NCI-H748 (cell line): ENCODE results near the gene COQ10A.

Experiments used
- DNase-seq: peaks from one replicate; lab custom pipeline; 2025; ENCODE audit not compliant: unreplicated experiment; lab: John Stamatoyannopoulos, UW

The COQ10A gene

GRCh38 chr12:56311003-56311402 lies 44.3 kb downstream of the COQ10A start:
- no peak for DNase-seq

GRCh38 chr12:56315249-56315621 lies 48.5 kb downstream of the COQ10A start:
- peak; percentile 47 for DNase-seq

GRCh38 chr12:56315622-56316473 lies 49.1 kb downstream of the COQ10A start, which contains the start of gene CNPY2:
TSS of gene CNPY2 (minus strand) at chr12:56315988. CDS start at chr12:56315217, 771 bp downstream.
- peak; percentile 99 for DNase-seq

- no peak for DNase-seq
Observed at GRCh38 chr12:56317675-56318074, 50.9 kb downstream of the COQ10A start.
